Measurements from ENCODE around the gene MED31. TPM values are rescaled to one million over a fixed set of nuclear protein-coding genes. Genes with fewer than 3 reads are reported as not detected.

Gene MED31
- total and polyA plus RNA-seq, 2 of the 13 experiments (the other 11 are each of a cell fraction or from before 2014, with no cell fraction given), result 19.0 to 20.9 TPM

DNA sequence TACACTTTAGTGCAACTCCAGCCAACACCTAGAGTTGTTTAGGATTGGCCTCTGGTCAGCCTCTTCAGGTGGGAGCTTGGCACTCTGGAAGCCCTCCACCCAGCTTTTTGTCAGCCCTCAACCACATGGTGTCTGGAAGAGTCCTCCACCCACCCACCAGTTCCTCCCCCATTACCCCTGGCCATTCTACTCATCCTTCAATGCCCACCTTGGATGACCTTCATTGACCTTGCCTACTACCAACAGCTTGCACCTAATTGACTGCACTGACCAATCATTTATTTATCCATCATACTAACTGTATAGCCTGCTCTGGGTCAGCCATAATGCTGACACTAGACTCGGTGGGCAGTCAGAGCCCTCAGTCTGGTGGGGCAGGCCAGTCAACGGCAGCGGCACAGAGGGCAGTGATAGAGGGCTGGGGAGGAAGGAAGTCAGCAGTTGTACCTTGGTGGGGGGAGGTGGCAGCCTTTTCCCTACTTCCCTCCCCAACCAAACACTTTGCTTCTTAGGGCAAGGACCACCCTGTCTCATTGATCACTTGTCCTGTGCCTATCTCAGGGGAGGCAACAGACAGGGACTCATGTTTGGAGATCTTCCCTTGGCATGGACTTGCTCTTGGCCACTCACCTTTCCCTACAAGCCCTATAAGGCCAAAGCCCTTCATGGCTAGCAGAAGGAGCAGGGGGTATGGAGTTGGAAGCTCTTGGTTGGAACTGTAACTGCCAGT, 32.5 kb upstream of the MED31 start (continued):
- TF ChIP-seq SMYD3 (CRISPR knock-in tag; IDR thresholded peaks at IDR 0.05), result no peak
- TF ChIP-seq, protein P1, sequence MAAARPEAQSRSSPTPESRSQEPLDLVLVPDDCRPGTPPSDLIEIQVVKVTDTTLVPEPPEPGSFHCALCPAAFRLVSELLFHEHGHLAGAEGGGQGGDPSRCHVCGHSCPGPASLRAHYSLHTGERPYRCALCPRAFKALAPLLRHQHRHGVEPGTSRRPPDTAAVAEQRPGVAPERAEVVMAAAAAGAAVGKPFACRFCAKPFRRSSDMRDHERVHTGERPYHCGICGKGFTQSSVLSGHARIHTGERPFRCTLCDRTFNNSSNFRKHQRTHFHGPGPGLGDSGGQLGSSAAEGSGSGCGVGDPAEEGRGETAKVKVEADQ (CRISPR knock-in tag; IDR thresholded peaks at IDR 0.05; ENCODE audit: borderline replicate concordance), result no peak
- TF ChIP-seq ZNF382 (CRISPR knock-in tag; IDR thresholded peaks at IDR 0.05; ENCODE audit: borderline replicate concordance), result no peak
- TF ChIP-seq ARID2 (CRISPR knock-in tag; IDR thresholded peaks at IDR 0.05; ENCODE audit: borderline replicate concordance), result no peak
- TF ChIP-seq ZMAT3 (CRISPR knock-in tag; conservative IDR thresholded peaks at IDR 0.05), result 0 out of 2 replicates have a peak, but pooled peaks have one; percentile 44
- no peak for TF ChIP-seq IRF1 (CRISPR knock-in tag; IDR thresholded peaks at IDR 0.05; ENCODE audit: low read depth)
- TF ChIP-seq MED1 (CRISPR knock-in tag; IDR thresholded peaks at IDR 0.05), result no peak
- TF ChIP-seq GRHL1 (CRISPR knock-in tag; conservative IDR thresholded peaks at IDR 0.05), result no peak
- TF ChIP-seq KDM2A (CRISPR knock-in tag; IDR thresholded peaks at IDR 0.05; ENCODE audit: borderline replicate concordance, low read depth), result no peak; the same call in none of the 2 replicates
- no peak for TF ChIP-seq RAD21 (CRISPR knock-in tag; IDR thresholded peaks at IDR 0.05)
- no peak for TF ChIP-seq PAX8 (CRISPR knock-in tag; IDR thresholded peaks at IDR 0.05; ENCODE audit: borderline replicate concordance)
- no peak for TF ChIP-seq ZNF180 (CRISPR knock-in tag; IDR thresholded peaks at IDR 0.05; ENCODE audit: borderline replicate concordance, low read depth)
- TF ChIP-seq DZIP1 (CRISPR knock-in tag; IDR thresholded peaks at IDR 0.05), result no peak
- TF ChIP-seq PRDM15 (CRISPR knock-in tag; IDR thresholded peaks at IDR 0.05), result no peak
- TF ChIP-seq CCDC6 (CRISPR knock-in tag; IDR thresholded peaks at IDR 0.05), result 0 out of 2 replicates have a peak, but pooled peaks have one; percentile 42
- TF ChIP-seq NFYC (CRISPR knock-in tag; IDR thresholded peaks at IDR 0.05), result no peak
- TF ChIP-seq LBX2 (CRISPR knock-in tag; IDR thresholded peaks at IDR 0.05; ENCODE audit: borderline replicate concordance), result peak; percentile 20; the same call in 1 of the 2 replicates
- TF ChIP-seq SSRP1 (CRISPR knock-in tag; IDR thresholded peaks at IDR 0.05), result peak; percentile 67; the same call in 1 of the 2 replicates

Measured in HepG2 (cell line).